Naive thymus-derived CD4-positive, alpha-beta T cell (primary cell): ENCODE data around the gene SNED1. TPM values are rescaled to one million over a fixed set of nuclear protein-coding genes. Genes with fewer than 3 reads are reported as not detected.
A peak's percentile ranks its signal among the peaks of the same experiment; 100 is the strongest.

ENCODE experiments used
- ATAC-seq: fragments of 150-1000 bp; cut with Tn5 transposase; 2 replicates; pipeline ENCODE4 v1.10.0; 2021; ENCODE audit warnings: mild to moderate bottlenecking, moderate library complexity
- CTCF ChIA-PET: fragments of 350-600 bp; sonication (Branson Sonifier 250); formaldehyde crosslinking; loops from one replicate; lab custom pipeline; 2021; ENCODE audit warnings: antibody characterized with exemption; lab: Charles Lee
- POLR2A ChIA-PET: fragments of 350-600 bp; sonication (Branson Sonifier 250); formaldehyde crosslinking; loops from one replicate; lab custom pipeline; 2021; ENCODE audit warnings: antibody characterized with exemption, inconsistent platforms; lab: Charles Lee
- DNase-seq, 9 donors: peaks; one replicate each; pipeline versions ENCODE4 v3.0.0 to v3.0.0-alpha.2; 2020 to 2022; ENCODE audit warnings: mixed read lengths in 1 of 9
- H3K27ac ChIP-seq: one replicate; pipeline ENCODE4 v1.7.0; 2013; ENCODE audit warnings: mild to moderate bottlenecking, low read depth, low read length, moderate library complexity
- H3K27me3 ChIP-seq, 2 donors: one replicate each; pipeline ENCODE4 v1.7.0; 2013; ENCODE audit warnings: low read length in 2 of 2, mild to moderate bottlenecking in 2 of 2, moderate library complexity in 2 of 2; ENCODE audit not compliant: control insufficient read depth in 2 of 2, insufficient read depth in 2 of 2
- H3K36me3 ChIP-seq, 3 experiments: 1 replicate in 2 of 3; 2 replicates in 1 of 3; pipeline ENCODE4 v1.7.0; 2013; ENCODE audit warnings: low read length in 3 of 3, mild to moderate bottlenecking in 3 of 3, moderate library complexity in 1 of 3; ENCODE audit not compliant: insufficient read depth in 3 of 3, control insufficient read depth in 2 of 3
- H3K4me1 ChIP-seq, 2 donors: one replicate each; pipeline ENCODE4 v1.7.0; 2013; ENCODE audit warnings: low read length in 2 of 2, mild to moderate bottlenecking in 2 of 2, moderate library complexity in 1 of 2; ENCODE audit not compliant: control insufficient read depth in 2 of 2, insufficient read depth in 2 of 2
- H3K4me3 ChIP-seq: 2 replicates; pipeline ENCODE4 v1.7.0; 2013; ENCODE audit warnings: mild to moderate bottlenecking, low read length
- H3K9me3 ChIP-seq, 3 experiments: 1 replicate in 2 of 3; 2 replicates in 1 of 3; pipeline ENCODE4 v1.7.0; 2013; ENCODE audit warnings: low read length in 3 of 3; ENCODE audit not compliant: control insufficient read depth in 2 of 3
- H3K27ac Mint-ChIP-seq, 9 donors: one replicate each; pipeline ENCODE4 v1.8.0; 2020 to 2022; ENCODE audit warnings: mixed read lengths in 9 of 9, mild to moderate bottlenecking in 8 of 9, moderate library complexity in 5 of 9, inconsistent platforms in 2 of 9
- H3K27me3 Mint-ChIP-seq, 5 donors: one replicate each; pipeline ENCODE4 v1.8.0; 2021 to 2022; ENCODE audit warnings: mixed read lengths in 5 of 5, mild to moderate bottlenecking in 1 of 5
- H3K36me3 Mint-ChIP-seq, 5 donors: one replicate each; pipeline ENCODE4 v1.8.0; 2020 to 2022; ENCODE audit warnings: mixed read lengths in 5 of 5, mild to moderate bottlenecking in 3 of 5, inconsistent platforms in 1 of 5
- H3K4me1 Mint-ChIP-seq, 7 donors: one replicate each; pipeline ENCODE4 v1.8.0; 2020 to 2022; ENCODE audit warnings: mixed read lengths in 7 of 7, mild to moderate bottlenecking in 3 of 7, inconsistent platforms in 1 of 7
- H3K4me3 Mint-ChIP-seq, 10 donors: one replicate each; pipeline ENCODE4 v1.8.0; 2020 to 2022; ENCODE audit warnings: mild to moderate bottlenecking in 10 of 10, mixed read lengths in 10 of 10, moderate library complexity in 6 of 10, inconsistent platforms in 2 of 10
- H3K9me3 Mint-ChIP-seq, 11 donors: one replicate each; pipeline ENCODE4 v1.8.0; 2020 to 2022; ENCODE audit warnings: mixed read lengths in 11 of 11, mild to moderate bottlenecking in 4 of 11, inconsistent platforms in 1 of 11, moderate library complexity in 1 of 11
- intact Hi-C, 2 donors: fragments of 100-400 bp; cut with micrococcal nuclease; formaldehyde crosslinking; loops; one replicate each; pipeline ENCODE4 v1.15.1; 2023
- polyA plus RNA-seq, 2 donors: library from polyadenylated mRNA; unstranded; fragments of 300-500 nt; fragmentation: Illumina TruSeq; gene quantifications; one replicate each; pipeline ENCODE4 v1.2.3, GENCODE V29; 2021
- total RNA-seq, 6 experiments: library from RNA in 5 of 6; stranded (reverse) in 5 of 6; gene quantifications; 1 replicate in 5 of 6; 2 replicates in 1 of 6; pipeline ENCODE4 v1.2.3 and lab custom pipeline; 2021 to 2026

SNED1 gene
- total and polyA plus RNA-seq, 7 experiments from 2014 or later: 1.0 to 120 (median 32.9) TPM

DNA sequence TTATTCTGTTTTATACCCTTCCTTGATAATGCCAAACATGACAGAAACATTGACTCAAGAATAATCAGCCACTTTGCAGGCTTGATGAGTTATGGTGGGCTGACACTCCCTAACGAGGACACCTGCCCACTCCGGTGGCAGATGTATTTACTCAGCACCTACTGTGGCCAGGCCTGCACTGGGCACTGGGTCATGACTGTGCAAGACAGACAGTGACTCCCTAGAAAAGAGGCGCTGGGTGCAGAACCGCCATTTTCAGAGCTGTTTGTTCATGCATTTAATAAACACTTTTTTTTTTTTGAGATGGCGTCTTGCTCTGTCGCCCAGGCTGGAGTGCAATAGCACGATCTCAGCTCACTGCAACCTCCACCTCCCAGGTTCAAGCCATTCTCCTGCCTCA is 32.5 kb downstream of the SNED1 start:
- CTCF ChIA-PET: no interaction called here
- Histone ChIP-seq H3K9me3 (peaks cover 0 to 5% (median 0%) of the 10 kb centered on the region in 3 experiments), H3K27ac (no peak overlapping the region), H3K27me3 (no peaks in the 10 kb centered on the region), H3K4me1 (no peaks in the 10 kb centered on the region), H3K36me3 (no peaks in the 10 kb centered on the region), H3K4me3 (no peak overlapping the region)
- H3K27ac Mint-ChIP-seq: no peak overlapping the region
- H3K4me3 Mint-ChIP-seq: no peak overlapping the region
- H3K9me3 Mint-ChIP-seq: peaks cover 0 to 30% (median 11%) of the 10 kb centered on the region in 11 donors
- ATAC-seq (no peak), DNase-seq (no peak)
- intact Hi-C loops: no loop called here
- no peaks in the 10 kb centered on the region for H3K27me3 Mint-ChIP-seq
- peaks cover 0 to 7% (median 0%) of the 10 kb centered on the region in 7 donors for H3K4me1 Mint-ChIP-seq
- POLR2A ChIA-PET: interaction anchor here (1.1 kb wide), 1 partner anchor 10 kb away, joined by 3 read pairs; no protein-coding TSS in a partner anchor
- H3K36me3 Mint-ChIP-seq: peaks cover 3 to 12% (median 3%) of the 10 kb centered on the region in 5 donors

DNA sequence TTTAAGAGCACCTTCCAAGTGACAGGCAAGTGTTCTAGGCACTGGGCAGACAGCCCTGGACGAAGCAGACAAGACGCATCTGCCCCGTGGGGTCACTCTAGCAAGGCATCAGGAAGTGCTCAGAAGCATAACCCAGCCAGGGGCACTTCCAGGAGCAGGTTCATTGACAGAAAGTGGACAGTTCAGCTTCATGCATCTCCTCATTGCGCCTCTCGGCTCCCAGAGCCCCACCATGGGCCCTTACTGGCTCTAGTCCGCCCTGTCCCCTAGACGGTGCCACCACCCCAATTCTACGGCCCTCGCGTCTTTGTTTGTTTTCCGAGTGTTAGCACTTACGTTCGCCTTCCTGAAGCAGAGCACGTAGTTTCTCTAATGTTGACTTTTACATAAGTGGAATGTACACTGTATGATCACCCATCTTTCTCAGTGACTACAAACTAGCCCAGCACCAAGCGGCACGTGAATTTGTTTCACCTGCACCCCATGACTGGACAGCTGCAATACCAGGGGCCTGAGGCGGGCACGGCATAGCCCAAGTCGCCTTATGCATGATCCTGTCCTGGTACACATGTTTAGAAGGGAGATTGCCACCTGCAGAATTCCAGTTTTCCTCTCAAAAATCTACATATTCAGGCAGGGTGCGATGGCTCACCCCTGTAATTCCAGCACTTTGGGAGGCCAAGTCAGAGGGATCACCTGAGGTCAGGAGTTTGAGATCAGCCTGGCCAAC is 33.2 kb downstream of the SNED1 start:
- H3K4me1 Mint-ChIP-seq: peaks cover 0 to 7% (median 0%) of the 10 kb centered on the region in 7 donors
- H3K27me3 Mint-ChIP-seq: no peaks in the 10 kb centered on the region
- H3K4me3 Mint-ChIP-seq: no peak overlapping the region
- no peaks in the 10 kb centered on the region for H3K36me3 ChIP-seq
- intact Hi-C loops: no loop called here
- no peaks in the 10 kb centered on the region for H3K9me3 ChIP-seq
- H3K27me3 ChIP-seq: no peaks in the 10 kb centered on the region
- peaks cover 0 to 8% (median 3%) of the 10 kb centered on the region in 5 donors for H3K36me3 Mint-ChIP-seq
- ChIA-PET POLR2A (interaction anchor here (1.1 kb wide), 1 partner anchor 11 kb away, joined by 3 read pairs; no protein-coding TSS in a partner anchor), CTCF (no interaction called here)
- H3K4me1 ChIP-seq: peaks cover 0 to 2% of the 10 kb centered on the region in 2 donors
- peak overlapping the region in 2 of 9 donors; percentile 6 to 8 for H3K27ac Mint-ChIP-seq
- no peak for DNase-seq
- H3K9me3 Mint-ChIP-seq: peaks cover 0 to 23% (median 6%) of the 10 kb centered on the region in 11 donors
- no peak overlapping the region for H3K4me3 ChIP-seq
- no peak for ATAC-seq
- no peak overlapping the region for H3K27ac ChIP-seq

DNA sequence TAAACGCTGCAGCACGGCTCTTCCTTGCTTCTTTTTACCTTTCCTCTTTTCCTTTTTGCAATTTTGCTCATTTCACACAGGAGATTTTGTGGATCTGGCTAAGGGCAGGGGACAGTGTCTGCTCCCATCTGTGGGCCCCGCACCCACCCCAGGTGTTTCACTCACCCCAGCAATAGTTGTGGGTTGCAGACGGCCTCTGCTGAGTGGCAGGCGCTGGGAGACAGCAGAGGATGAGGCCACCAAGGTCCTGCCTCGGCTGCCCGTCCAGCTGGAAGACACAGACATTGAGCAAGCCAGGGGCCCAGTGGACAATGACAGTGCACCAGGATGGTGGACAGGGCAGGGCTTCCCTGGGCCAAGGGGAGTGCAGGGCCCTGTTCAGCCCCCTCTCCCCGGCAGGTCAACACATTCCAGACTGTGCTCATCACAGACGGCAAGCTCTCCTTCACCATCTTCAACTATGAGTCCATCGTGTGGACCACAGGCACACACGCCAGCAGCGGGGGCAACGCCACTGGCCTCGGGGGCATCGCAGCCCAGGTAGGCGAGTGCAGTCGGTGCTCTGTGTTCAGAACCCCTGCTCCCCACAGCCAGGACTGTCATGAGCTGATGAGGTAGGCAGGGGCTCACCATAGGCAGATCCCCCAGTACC is 35.0 kb downstream of the SNED1 start:
- DNase-seq: no peak

DNA sequence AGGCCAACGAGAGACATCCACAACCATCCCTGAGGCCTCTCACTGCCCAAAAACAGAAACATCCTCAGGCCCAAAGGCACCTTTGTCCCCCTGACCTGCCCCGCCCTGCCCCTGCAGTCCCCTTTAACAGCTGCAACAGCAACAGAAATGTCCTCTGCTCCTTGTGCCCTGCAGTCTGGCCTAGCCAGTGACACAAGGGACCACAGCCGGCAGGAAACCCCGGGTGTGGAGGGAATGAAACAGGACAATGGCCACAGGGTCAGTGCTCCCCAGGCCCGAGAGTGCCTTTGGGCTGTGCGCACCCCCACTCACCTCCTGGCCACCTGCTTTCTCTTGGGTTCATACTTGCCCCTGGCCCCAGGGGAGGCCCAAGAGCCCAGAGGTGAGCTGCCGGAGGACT is 35.6 kb downstream of the SNED1 start:
- no peaks in the 10 kb centered on the region for H3K36me3 ChIP-seq
- peaks cover 7 to 10% of the 10 kb centered on the region in 2 donors for H3K4me1 ChIP-seq
- Mint-ChIP-seq H3K27me3 (no peaks in the 10 kb centered on the region), H3K36me3 (peaks cover 0 to 4% (median 0%) of the 10 kb centered on the region in 5 donors), H3K27ac (peak overlapping the region in 3 of 9 donors; percentile 14 to 84 (median 65)), H3K9me3 (peaks cover 0 to 2% (median 0%) of the 10 kb centered on the region in 11 donors), H3K4me1 (peaks cover 0 to 22% (median 6%) of the 10 kb centered on the region in 7 donors), H3K4me3 (no peak overlapping the region)
- DNase-seq (no peak), ATAC-seq (no peak)
- H3K4me3 ChIP-seq: no peak overlapping the region
- intact Hi-C loops: no loop called here
- no peaks in the 10 kb centered on the region for H3K27me3 ChIP-seq
- ChIA-PET CTCF (no interaction called here), POLR2A (no interaction called here)
- H3K27ac ChIP-seq: no peak overlapping the region
- no peaks in the 10 kb centered on the region for H3K9me3 ChIP-seq

More for the DNA sequence above, 35.0 kb downstream of the SNED1 start:
- H3K36me3 ChIP-seq: no peaks in the 10 kb centered on the region
- Mint-ChIP-seq H3K9me3 (peaks cover 0 to 7% (median under 1%) of the 10 kb centered on the region in 11 donors), H3K36me3 (peaks cover 0 to 4% (median 0%) of the 10 kb centered on the region in 5 donors), H3K4me1 (peaks cover 0 to 19% (median 6%) of the 10 kb centered on the region in 7 donors), H3K27me3 (no peaks in the 10 kb centered on the region), H3K27ac (peak overlapping the region in 5 of 9 donors; percentile 5 to 84 (median 53)), H3K4me3 (peak overlapping the region in 2 of 10 donors; percentile 12 to 25)
- CTCF ChIA-PET: no interaction called here
- H3K27ac ChIP-seq: no peak overlapping the region
- no peak overlapping the region for H3K4me3 ChIP-seq
- ATAC-seq: no peak
- peaks cover 7 to 10% of the 10 kb centered on the region in 2 donors for H3K4me1 ChIP-seq
- intact Hi-C loops: no loop called here
- H3K27me3 ChIP-seq: no peaks in the 10 kb centered on the region
- POLR2A ChIA-PET: no interaction called here
- no peaks in the 10 kb centered on the region for H3K9me3 ChIP-seq

DNA sequence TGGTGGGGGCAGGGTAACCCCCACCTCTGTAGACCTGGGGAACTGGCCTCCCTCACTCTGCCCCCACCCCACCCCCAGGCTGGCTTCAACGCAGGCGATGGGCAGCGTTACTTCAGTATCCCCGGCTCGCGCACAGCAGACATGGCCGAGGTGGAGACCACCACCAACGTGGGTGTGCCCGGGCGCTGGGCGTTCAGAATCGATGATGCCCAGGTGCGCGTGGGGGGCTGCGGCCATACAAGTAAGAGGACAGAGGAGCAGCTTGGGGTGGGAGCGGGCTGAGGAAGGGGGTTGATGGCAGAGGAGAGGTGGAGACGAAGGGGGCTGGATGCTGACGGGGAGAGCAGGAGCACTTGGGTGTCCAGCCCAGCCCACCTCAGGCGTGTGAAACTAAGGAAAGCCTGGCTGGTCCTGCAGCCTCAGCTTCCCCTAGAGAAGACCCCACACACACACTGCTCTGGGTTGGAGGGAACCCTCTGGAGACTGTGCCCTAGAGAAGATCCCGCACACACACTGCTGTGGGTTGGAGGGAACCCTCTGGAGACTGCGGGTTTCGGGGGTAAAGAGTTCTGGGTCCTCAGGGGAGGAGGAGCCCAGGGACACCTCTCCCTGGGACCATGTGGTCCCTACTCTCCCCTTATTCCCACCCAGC is 36.2 kb downstream of the SNED1 start:
- ATAC-seq (no peak), DNase-seq (no peak)
- Histone ChIP-seq H3K27me3 (no peaks in the 10 kb centered on the region), H3K36me3 (no peaks in the 10 kb centered on the region), H3K9me3 (no peaks in the 10 kb centered on the region), H3K27ac (peak overlapping the region; percentile 1), H3K4me1 (peaks cover 7 to 10% of the 10 kb centered on the region in 2 donors), H3K4me3 (no peak overlapping the region)
- ChIA-PET POLR2A (no interaction called here), CTCF (no interaction called here)
- intact Hi-C loops: loop anchor here in 1 of 2 donors (5.0 kb wide), 1 partner anchor 37 kb away; the partner anchor contains the start of gene SNED1
- no peaks in the 10 kb centered on the region for H3K27me3 Mint-ChIP-seq
- peaks cover 0 to 22% (median 6%) of the 10 kb centered on the region in 7 donors for H3K4me1 Mint-ChIP-seq
- peak overlapping the region in 6 of 10 donors; percentile 25 to 80 (median 44) for H3K4me3 Mint-ChIP-seq
- H3K9me3 Mint-ChIP-seq: no peaks in the 10 kb centered on the region
- peak overlapping the region in 5 of 9 donors; percentile 47 to 82 (median 62) for H3K27ac Mint-ChIP-seq
- H3K36me3 Mint-ChIP-seq: peaks cover 0 to 4% (median 0%) of the 10 kb centered on the region in 5 donors

DNA sequence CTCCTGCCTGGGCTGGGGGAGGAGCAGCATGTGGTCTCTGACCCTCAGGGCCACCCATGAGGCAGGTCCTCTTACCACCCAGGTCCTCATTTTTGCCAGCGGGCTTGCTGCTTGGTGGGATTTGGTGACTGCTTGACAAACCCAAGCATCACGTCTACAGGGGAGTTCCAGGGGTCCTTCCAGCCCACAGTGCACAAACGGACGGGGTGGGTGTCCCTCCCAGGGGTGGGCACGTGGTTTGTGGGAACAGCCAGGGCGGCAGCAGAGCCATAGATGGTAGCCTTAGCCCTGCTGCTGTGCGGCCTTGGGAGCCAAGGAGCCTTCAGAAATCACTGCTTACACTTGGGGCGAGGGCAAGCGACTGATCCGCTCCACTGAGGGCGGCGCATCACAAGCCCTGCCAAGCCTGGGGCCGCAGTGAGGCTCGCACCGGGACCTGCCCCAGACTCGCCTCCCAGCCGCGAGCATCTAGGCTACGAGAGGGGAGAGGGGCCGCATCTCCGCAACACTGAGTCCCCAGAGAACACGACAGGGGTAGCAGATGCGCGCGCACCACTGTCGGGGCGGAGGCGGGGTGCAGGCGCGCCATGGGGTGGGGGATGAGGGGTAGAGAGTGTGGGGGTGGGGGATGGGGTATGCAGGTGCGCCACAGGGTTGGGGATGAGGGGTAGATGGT is 36.9 kb downstream of the SNED1 start:
- no peaks in the 10 kb centered on the region for H3K36me3 ChIP-seq
- POLR2A ChIA-PET: no interaction called here
- peak in 6 of 9 donors; percentile 24 to 58 (median 49) for DNase-seq
- Mint-ChIP-seq H3K4me1 (peaks cover 0 to 22% (median 6%) of the 10 kb centered on the region in 7 donors), H3K27ac (peak overlapping the region in 5 of 9 donors; percentile 59 to 82 (median 66)), H3K36me3 (peaks cover 0 to 4% (median 0%) of the 10 kb centered on the region in 5 donors), H3K27me3 (no peaks in the 10 kb centered on the region), H3K4me3 (peak overlapping the region in 7 of 10 donors; percentile 7 to 80 (median 37)), H3K9me3 (no peaks in the 10 kb centered on the region)
- peaks cover 7 to 10% of the 10 kb centered on the region in 2 donors for H3K4me1 ChIP-seq
- no peaks in the 10 kb centered on the region for H3K27me3 ChIP-seq
- H3K9me3 ChIP-seq: no peaks in the 10 kb centered on the region
- H3K27ac ChIP-seq: peak overlapping the region; percentile 1
- intact Hi-C loops: loop anchor here in 1 of 2 donors (5.0 kb wide), 1 partner anchor 38 kb away; the partner anchor contains the start of gene SNED1
- no peak overlapping the region for H3K4me3 ChIP-seq
- ATAC-seq: no peak
- CTCF ChIA-PET: no interaction called here
